Measurements from ENCODE around the gene PDZD7. TPM values are rescaled to one million over a fixed set of nuclear protein-coding genes. Genes with fewer than 3 reads are reported as not detected.

PDZD7 gene
- total RNA-seq, 1 experiment from 2014 or later: 0.30 TPM

DNA sequence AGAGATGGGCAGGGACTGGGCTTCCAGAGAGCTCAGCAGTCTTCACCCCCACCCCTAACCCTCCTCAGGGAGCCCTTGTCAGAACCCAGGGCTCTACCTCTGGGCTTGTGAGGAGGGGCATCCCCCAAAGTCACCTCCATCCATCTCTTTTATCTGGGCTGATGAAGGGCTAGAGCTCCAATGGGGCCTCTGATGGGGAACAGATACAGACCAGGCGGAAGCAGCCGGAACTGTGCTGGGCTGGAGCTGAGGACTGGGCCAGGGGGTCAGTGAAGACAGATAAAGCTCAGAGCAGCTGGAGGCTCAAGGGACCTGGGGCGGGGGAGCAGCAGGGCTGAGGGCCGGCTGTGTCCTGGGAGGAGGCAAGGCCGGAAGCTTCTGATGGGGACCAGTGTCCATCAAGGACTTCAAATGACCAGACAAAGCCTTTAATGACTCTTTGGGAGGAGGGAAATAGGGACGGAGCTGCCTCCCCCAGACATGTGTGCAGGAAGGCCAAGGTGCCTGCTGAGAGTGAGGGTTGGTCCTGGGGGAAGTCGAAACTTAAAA, 41.0 kb upstream of the PDZD7 start:
- POLR2A ChIA-PET (ENCODE audit: low non-redundant PET): no interaction called here
- CTCF ChIA-PET: interaction anchor here (0.6 kb wide), 1 partner anchor 21 kb away, joined by 5 read pairs; no protein-coding TSS in a partner anchor
- Histone ChIP-seq H3K4me3 (ENCODE audit: low read depth, low read length, poor library complexity, severe bottlenecking) (no peak overlapping the region), H3K4me1 (ENCODE audit: insufficient read depth, low read length, poor library complexity, severe bottlenecking) (no peaks in the 10 kb centered on the region), H3K27ac (ENCODE audit: low read depth, low read length, poor library complexity, severe bottlenecking) (no peak overlapping the region), H3K27me3 (replicated peaks; ENCODE audit: insufficient read depth, low read depth, low read length, poor library complexity) (peaks cover 10% of the 10 kb centered on the region), H3K9me3 (ENCODE audit: low read depth, low read length, poor library complexity, severe bottlenecking) (no peaks in the 10 kb centered on the region), H3K36me3 (ENCODE audit: insufficient read depth, low read length, poor library complexity, severe bottlenecking) (no peaks in the 10 kb centered on the region)
- no peak for DNase-seq (ENCODE audit: low spot score)
- TF ChIP-seq, protein P1, sequence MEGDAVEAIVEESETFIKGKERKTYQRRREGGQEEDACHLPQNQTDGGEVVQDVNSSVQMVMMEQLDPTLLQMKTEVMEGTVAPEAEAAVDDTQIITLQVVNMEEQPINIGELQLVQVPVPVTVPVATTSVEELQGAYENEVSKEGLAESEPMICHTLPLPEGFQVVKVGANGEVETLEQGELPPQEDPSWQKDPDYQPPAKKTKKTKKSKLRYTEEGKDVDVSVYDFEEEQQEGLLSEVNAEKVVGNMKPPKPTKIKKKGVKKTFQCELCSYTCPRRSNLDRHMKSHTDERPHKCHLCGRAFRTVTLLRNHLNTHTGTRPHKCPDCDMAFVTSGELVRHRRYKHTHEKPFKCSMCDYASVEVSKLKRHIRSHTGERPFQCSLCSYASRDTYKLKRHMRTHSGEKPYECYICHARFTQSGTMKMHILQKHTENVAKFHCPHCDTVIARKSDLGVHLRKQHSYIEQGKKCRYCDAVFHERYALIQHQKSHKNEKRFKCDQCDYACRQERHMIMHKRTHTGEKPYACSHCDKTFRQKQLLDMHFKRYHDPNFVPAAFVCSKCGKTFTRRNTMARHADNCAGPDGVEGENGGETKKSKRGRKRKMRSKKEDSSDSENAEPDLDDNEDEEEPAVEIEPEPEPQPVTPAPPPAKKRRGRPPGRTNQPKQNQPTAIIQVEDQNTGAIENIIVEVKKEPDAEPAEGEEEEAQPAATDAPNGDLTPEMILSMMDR (conservative IDR thresholded peaks at IDR 0.05; ENCODE audit: low read depth, low read length): no peak
- TF ChIP-seq EZH2 (IDR thresholded peaks at IDR 0.05; ENCODE audit: borderline replicate concordance, low read depth, low read length, poor library complexity, severe bottlenecking): no peak
- BruUV-seq (replicated peaks): no TSS peak
- intact Hi-C loops (cut with micrococcal nuclease; ENCODE audit: unreplicated experiment): no loop called here

DNA sequence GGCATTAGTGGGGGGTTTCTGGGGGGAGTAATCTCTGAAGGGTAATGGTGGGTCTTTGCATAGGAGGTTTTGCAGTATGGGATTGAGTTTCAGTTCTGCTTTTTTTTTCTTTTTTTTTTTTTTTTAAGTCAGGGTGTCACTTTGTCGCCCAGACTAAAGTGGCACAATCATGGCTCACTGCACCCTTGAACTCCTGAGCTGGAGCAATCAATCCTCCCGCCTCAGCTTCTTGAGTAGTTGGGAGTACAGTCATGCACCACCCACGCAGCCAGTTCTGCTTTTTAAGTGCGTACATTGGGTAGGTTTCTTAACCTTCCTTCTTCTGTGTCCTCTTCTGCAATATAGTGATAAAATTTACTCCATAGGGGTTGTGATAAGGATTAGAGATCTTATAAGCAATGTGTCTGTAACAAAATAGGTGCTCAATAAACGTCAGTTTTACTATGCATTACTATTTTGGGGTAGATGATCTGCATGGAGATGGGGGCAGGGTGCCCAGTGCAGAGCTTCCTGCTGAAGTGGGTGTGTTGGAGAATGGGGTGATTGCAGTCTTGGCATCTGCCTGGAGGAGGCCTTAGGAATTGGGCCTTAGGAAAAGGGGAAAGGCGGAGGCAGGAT, 40.4 kb upstream of the PDZD7 start:
- ChIA-PET CTCF (interaction anchor here (0.9 kb wide), 1 partner anchor 21 kb away, joined by 4 read pairs; no protein-coding TSS in a partner anchor), POLR2A (ENCODE audit: low non-redundant PET) (no interaction called here)
- Histone ChIP-seq H3K9me3 (ENCODE audit: low read depth, low read length, poor library complexity, severe bottlenecking) (no peaks in the 10 kb centered on the region), H3K27me3 (replicated peaks; ENCODE audit: insufficient read depth, low read depth, low read length, poor library complexity) (peaks cover 10% of the 10 kb centered on the region), H3K4me3 (ENCODE audit: low read depth, low read length, poor library complexity, severe bottlenecking) (no peak overlapping the region), H3K4me1 (ENCODE audit: insufficient read depth, low read length, poor library complexity, severe bottlenecking) (peaks cover 5% of the 10 kb centered on the region), H3K27ac (ENCODE audit: low read depth, low read length, poor library complexity, severe bottlenecking) (no peak overlapping the region), H3K36me3 (ENCODE audit: insufficient read depth, low read length, poor library complexity, severe bottlenecking) (no peaks in the 10 kb centered on the region)
- no peak for TF ChIP-seq EZH2 (IDR thresholded peaks at IDR 0.05; ENCODE audit: borderline replicate concordance, low read depth, low read length, poor library complexity, severe bottlenecking)
- TF ChIP-seq, protein P1 (conservative IDR thresholded peaks at IDR 0.05; ENCODE audit: low read depth, low read length): no peak
- intact Hi-C loops (cut with micrococcal nuclease; ENCODE audit: unreplicated experiment): no loop called here
- no peak for DNase-seq (ENCODE audit: low spot score)
- BruUV-seq (replicated peaks): no TSS peak

DNA sequence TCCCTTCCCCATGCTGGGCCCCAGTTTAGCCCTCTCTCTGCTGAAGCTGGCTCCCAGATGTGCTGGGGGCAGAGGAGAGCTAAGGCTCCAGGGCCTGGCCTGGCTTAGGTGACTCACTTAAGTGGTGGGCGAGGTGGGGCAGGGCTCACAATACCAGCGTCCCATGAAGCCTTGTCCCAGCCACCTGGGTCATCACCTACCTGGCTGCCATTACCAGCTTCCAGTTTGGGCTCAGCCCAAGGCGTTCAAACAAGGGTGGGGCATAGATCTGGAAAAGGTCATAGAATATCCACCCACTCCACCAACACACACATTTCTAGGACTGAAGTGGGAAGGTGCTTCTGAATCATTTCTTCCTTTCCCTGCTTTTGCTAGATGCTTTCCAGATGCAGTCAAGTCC, 39.2 kb upstream of the PDZD7 start:
- H3K27me3 ChIP-seq (replicated peaks; ENCODE audit: insufficient read depth, low read depth, low read length, poor library complexity): no peaks in the 10 kb centered on the region
- H3K4me3 ChIP-seq (ENCODE audit: low read depth, low read length, poor library complexity, severe bottlenecking): no peak overlapping the region
- ChIA-PET POLR2A (ENCODE audit: low non-redundant PET) (no interaction called here), CTCF (interaction anchor here (0.7 to 1.1 kb wide), 3 partner anchors 17 to 25 kb away, joined by 3 to 6 read pairs (median 4); no protein-coding TSS in a partner anchor)
- H3K9me3 ChIP-seq (ENCODE audit: low read depth, low read length, poor library complexity, severe bottlenecking): no peaks in the 10 kb centered on the region
- TF ChIP-seq EZH2 (IDR thresholded peaks at IDR 0.05; ENCODE audit: borderline replicate concordance, low read depth, low read length, poor library complexity, severe bottlenecking): no peak
- TF ChIP-seq, protein P1 (conservative IDR thresholded peaks at IDR 0.05; ENCODE audit: low read depth, low read length): no peak
- BruUV-seq (replicated peaks): no TSS peak
- no peak for DNase-seq (ENCODE audit: low spot score)
- intact Hi-C loops (cut with micrococcal nuclease; ENCODE audit: unreplicated experiment): no loop called here
- H3K27ac ChIP-seq (ENCODE audit: low read depth, low read length, poor library complexity, severe bottlenecking): no peak overlapping the region
- H3K36me3 ChIP-seq (ENCODE audit: insufficient read depth, low read length, poor library complexity, severe bottlenecking): no peaks in the 10 kb centered on the region
- H3K4me1 ChIP-seq (ENCODE audit: insufficient read depth, low read length, poor library complexity, severe bottlenecking): peaks cover 17% of the 10 kb centered on the region

Measured in A673 (cell line).